ENCODE measurements around the gene MTARC2. TPM values are rescaled to one million over a fixed set of nuclear protein-coding genes. Genes with fewer than 3 reads are reported as not detected.
"Not testable (repeated sequence)": the region's sequence is repeated elsewhere in the genome, so short reads cannot be mapped to it uniquely, and the experiment has no call there.

MTARC2 gene
- total and polyA plus RNA-seq, 2 donors from 2014 or later = 28.6 to 95.2 TPM

DNA sequence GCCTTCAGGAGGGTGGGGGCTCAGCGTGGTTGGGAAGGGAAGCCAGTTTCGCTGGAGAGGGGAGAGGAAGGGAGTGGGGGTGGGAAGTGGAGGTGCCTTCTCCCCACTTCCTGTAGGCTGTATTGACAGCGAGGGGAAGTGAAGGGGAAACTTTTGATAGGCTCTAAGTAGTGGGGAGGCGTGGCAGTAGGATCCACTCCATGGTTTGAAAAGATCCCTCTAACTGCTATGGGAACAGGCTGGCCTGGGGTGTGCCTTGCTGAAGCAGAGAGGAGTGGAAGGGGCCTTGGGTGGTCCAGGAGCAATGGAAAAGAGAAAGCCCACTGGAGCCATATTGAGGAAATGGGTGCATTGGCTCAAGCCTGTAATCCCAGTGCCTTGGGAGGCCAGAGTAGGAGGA, 37.8 kb upstream of the MTARC2 start:
- Histone ChIP-seq H3K36me3 (ENCODE audit: control insufficient read depth in 2 of 3, insufficient read depth in 3 of 3, low read length in 3 of 3) (no peaks in the 10 kb centered on the region), H3K27me3 (ENCODE audit: control insufficient read depth, insufficient read depth, low read length) (no peaks in the 10 kb centered on the region), H3K4me3 (ENCODE audit: low read length in 3 of 3) (no peak overlapping the region), H3K4me1 (ENCODE audit: control insufficient read depth in 2 of 3, insufficient read depth in 2 of 3, low read depth in 1 of 3, low read length in 3 of 3) (peaks cover 0 to 4% (median 3%) of the 10 kb centered on the region in 3 donors), H3K27ac (ENCODE audit: low read depth in 2 of 2, low read length in 2 of 2) (no peak overlapping the region), H3K9ac (ENCODE audit: low read length in 3 of 3) (no peak overlapping the region), H3K9me3 (ENCODE audit: control insufficient read depth in 2 of 3, insufficient read depth in 1 of 3, low read length in 3 of 3) (no peaks in the 10 kb centered on the region)
- FAIRE-seq (no peak), DNase-seq (no peak)
- TF ChIP-seq, protein P1, sequence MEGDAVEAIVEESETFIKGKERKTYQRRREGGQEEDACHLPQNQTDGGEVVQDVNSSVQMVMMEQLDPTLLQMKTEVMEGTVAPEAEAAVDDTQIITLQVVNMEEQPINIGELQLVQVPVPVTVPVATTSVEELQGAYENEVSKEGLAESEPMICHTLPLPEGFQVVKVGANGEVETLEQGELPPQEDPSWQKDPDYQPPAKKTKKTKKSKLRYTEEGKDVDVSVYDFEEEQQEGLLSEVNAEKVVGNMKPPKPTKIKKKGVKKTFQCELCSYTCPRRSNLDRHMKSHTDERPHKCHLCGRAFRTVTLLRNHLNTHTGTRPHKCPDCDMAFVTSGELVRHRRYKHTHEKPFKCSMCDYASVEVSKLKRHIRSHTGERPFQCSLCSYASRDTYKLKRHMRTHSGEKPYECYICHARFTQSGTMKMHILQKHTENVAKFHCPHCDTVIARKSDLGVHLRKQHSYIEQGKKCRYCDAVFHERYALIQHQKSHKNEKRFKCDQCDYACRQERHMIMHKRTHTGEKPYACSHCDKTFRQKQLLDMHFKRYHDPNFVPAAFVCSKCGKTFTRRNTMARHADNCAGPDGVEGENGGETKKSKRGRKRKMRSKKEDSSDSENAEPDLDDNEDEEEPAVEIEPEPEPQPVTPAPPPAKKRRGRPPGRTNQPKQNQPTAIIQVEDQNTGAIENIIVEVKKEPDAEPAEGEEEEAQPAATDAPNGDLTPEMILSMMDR (IDR thresholded peaks at IDR 0.05; ENCODE audit: borderline replicate concordance, extremely low read depth, insufficient read depth) = no peak
- intact Hi-C loops (cut with DNase I) = no loop called here

DNA sequence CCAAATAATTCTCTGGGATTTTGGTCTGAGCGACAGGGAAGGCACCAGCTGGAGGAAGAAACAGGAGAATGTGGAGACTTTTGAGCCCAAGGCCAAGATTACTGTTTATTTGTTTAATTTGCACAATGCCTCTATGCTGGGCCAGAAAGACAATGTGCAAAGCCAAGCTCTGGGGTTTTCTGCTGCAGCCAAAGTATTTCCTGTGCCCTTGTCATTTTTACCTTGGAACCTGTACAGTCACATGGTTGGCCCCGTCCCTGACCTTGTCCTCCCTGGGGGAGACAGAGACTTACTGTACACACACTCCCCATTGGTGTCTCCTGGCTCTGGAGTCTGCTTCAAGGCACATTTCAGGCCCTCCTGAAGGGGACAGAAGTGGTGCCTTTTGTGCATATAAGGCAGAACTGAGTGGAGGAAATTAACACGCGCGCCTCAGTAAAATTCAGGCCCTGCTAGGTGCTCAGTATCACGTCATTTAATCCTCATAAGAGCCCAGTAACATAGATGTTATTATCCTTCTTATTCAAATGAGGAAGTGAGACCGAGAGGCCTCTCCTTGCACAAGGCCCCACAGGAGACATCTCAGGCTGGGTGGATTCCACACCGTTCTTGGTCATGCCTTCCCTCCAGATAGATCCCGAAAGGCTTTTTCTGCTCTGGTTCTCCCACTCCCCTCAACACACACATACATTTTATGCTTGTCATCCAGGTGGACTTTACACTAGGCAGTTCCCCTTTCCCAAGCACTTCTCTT, 36.9 kb upstream of the MTARC2 start:
- DNase-seq (no peak), FAIRE-seq (no peak)
- Histone ChIP-seq H3K4me3 (ENCODE audit: low read length in 3 of 3) (no peak overlapping the region), H3K27me3 (ENCODE audit: control insufficient read depth, insufficient read depth, low read length) (no peaks in the 10 kb centered on the region), H3K27ac (ENCODE audit: low read depth in 2 of 2, low read length in 2 of 2) (no peak overlapping the region), H3K9me3 (ENCODE audit: control insufficient read depth in 2 of 3, insufficient read depth in 1 of 3, low read length in 3 of 3) (peaks cover 0 to 5% (median 0%) of the 10 kb centered on the region in 3 donors), H3K9ac (ENCODE audit: low read length in 3 of 3) (no peak overlapping the region), H3K36me3 (ENCODE audit: control insufficient read depth in 2 of 3, insufficient read depth in 3 of 3, low read length in 3 of 3) (no peaks in the 10 kb centered on the region), H3K4me1 (ENCODE audit: control insufficient read depth in 2 of 3, insufficient read depth in 2 of 3, low read depth in 1 of 3, low read length in 3 of 3) (peaks cover 0 to 4% (median 3%) of the 10 kb centered on the region in 3 donors)
- TF ChIP-seq, protein P1 (IDR thresholded peaks at IDR 0.05; ENCODE audit: borderline replicate concordance, extremely low read depth, insufficient read depth) = no peak
- intact Hi-C loops (cut with DNase I) = no loop called here

DNA sequence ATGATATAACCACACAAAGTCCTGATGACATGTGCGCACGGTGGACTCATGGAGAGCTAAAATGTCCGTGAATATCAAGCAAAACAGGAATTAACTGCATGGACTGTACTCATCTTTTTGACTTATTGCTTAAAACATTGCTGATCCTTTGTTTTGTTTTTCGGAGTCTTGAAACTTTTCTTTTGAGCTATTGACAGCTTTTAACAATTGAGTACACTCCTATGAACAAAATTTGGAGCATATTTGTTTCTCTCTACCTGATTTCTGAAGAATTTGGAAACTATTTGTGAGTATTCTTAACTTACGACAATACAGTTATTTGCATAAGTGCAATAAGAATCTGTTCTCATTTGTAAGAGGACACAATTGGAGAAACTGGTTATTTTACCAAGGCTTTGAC, 32.1 kb upstream of the MTARC2 start:
- H3K9ac ChIP-seq (ENCODE audit: low read length in 3 of 3); intact Hi-C loops (cut with DNase I); H3K4me3 ChIP-seq (ENCODE audit: low read length in 3 of 3); H3K4me1 ChIP-seq (ENCODE audit: control insufficient read depth in 2 of 3, insufficient read depth in 2 of 3, low read depth in 1 of 3, low read length in 3 of 3); H3K27me3 ChIP-seq (ENCODE audit: control insufficient read depth, insufficient read depth, low read length); FAIRE-seq; H3K36me3 ChIP-seq (ENCODE audit: control insufficient read depth in 2 of 3, insufficient read depth in 3 of 3, low read length in 3 of 3); DNase-seq; H3K27ac ChIP-seq (ENCODE audit: low read depth in 2 of 2, low read length in 2 of 2); H3K9me3 ChIP-seq (ENCODE audit: control insufficient read depth in 2 of 3, insufficient read depth in 1 of 3, low read length in 3 of 3): not testable (repeated sequence)

DNA sequence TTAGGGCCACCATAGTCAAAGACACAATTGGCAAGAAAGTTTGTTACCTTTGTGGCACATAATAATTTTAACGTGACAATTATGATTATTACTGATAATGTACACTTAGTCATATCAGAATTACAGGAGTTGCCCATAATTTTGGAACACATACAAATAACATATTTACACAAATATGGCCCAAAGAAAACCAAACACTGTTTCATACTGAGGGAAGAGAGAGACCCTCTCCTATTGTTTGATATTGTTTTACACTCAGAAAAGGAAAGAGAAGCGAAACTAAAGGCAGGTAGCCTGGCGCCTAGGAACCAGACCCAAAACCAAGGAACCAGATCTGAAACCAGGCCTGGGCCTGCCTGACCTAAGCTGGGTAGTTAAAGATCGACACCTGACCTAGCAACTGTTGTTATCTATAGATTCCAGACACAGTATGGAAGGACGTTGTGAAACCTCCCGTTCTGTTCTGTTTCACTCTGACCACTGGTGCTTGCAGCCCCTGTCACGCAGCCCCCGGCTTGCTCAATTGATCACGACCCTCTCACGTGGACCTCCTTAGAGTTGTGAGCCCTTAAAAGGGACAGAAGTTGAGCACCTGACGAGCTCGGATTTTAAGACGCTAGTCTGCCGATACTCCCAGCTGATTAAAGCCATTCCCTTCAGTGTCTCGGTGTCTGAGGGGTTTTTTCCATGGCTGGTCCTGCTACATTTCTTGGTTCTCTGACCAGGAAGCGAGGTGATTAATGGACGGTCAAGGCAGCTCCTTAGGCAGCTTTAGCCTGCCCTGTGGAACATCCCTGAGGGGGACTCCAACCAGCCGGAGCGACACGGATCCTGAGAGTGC, 30.1 kb upstream of the MTARC2 start:
- Histone ChIP-seq H3K36me3 (ENCODE audit: control insufficient read depth in 2 of 3, insufficient read depth in 3 of 3, low read length in 3 of 3) (no peaks in the 10 kb centered on the region), H3K4me1 (ENCODE audit: control insufficient read depth in 2 of 3, insufficient read depth in 2 of 3, low read depth in 1 of 3, low read length in 3 of 3) (no peaks in the 10 kb centered on the region), H3K9ac (ENCODE audit: low read length in 3 of 3) (no peak overlapping the region), H3K4me3 (ENCODE audit: low read length in 3 of 3) (no peak overlapping the region), H3K27ac (ENCODE audit: low read depth in 2 of 2, low read length in 2 of 2) (no peak overlapping the region), H3K9me3 (ENCODE audit: control insufficient read depth in 2 of 3, insufficient read depth in 1 of 3, low read length in 3 of 3) (peaks cover 0 to 5% (median 0%) of the 10 kb centered on the region in 3 donors), H3K27me3 (ENCODE audit: control insufficient read depth, insufficient read depth, low read length) (no peaks in the 10 kb centered on the region)
- TF ChIP-seq, protein P1 (IDR thresholded peaks at IDR 0.05; ENCODE audit: borderline replicate concordance, extremely low read depth, insufficient read depth) = no peak
- intact Hi-C loops (cut with DNase I) = no loop called here
- no peak for DNase-seq
- FAIRE-seq = no peak

DNA sequence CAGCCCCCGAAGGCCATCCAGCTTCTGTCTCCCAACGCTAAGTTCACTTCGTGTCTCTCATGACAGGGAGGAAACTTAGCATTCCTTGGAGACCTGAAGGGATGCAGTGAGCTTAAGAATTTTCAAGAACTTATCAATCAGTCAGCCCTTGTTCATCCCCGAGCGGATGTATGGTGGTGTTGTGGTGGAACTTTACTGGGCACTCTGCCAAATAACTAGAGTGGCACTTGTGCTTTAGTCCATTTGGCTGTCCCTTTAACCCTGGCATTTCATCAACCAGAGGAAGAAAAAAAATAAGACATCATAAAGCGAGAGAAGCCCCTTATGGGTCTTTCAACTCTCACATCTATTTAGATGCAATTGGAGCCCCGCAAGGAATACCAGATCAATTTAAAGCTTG, 26.9 kb upstream of the MTARC2 start:
- H3K27me3 ChIP-seq (ENCODE audit: control insufficient read depth, insufficient read depth, low read length); H3K9me3 ChIP-seq (ENCODE audit: control insufficient read depth in 2 of 3, insufficient read depth in 1 of 3, low read length in 3 of 3); H3K27ac ChIP-seq (ENCODE audit: low read depth in 2 of 2, low read length in 2 of 2); intact Hi-C loops (cut with DNase I); H3K4me1 ChIP-seq (ENCODE audit: control insufficient read depth in 2 of 3, insufficient read depth in 2 of 3, low read depth in 1 of 3, low read length in 3 of 3); FAIRE-seq; H3K4me3 ChIP-seq (ENCODE audit: low read length in 3 of 3); H3K36me3 ChIP-seq (ENCODE audit: control insufficient read depth in 2 of 3, insufficient read depth in 3 of 3, low read length in 3 of 3); DNase-seq; H3K9ac ChIP-seq (ENCODE audit: low read length in 3 of 3): not testable (repeated sequence)
